DND-41 (cell line): Measurements from ENCODE around the gene TPCN1.
A peak's percentile ranks its signal among the peaks of the same experiment; 100 is the strongest.

Source experiments
- ATAC-seq: fragments of 200-7000 bp; cut with Tn5 transposase; 3 replicates; pipeline ENCODE4 v1.9.1; 2021; ENCODE audit warnings: low read depth; ENCODE audit not compliant: insufficient read depth
- DNase-seq: peaks from one replicate; pipeline ENCODE4 v3.0.0-alpha.2; 2020
- H2AFZ ChIP-seq: 2 replicates; pipeline ENCODE4 v1.6.0; 2012; ENCODE audit warnings: low read depth, low read length
- H3K27ac ChIP-seq: 2 replicates; pipeline ENCODE4 v1.5.1; 2012; ENCODE audit warnings: low read length, inconsistent platforms
- H3K27me3 ChIP-seq: fragments of 200-600 bp; sonication (generic); 2 replicates; pipeline ENCODE4 v1.6.0; 2012; ENCODE audit warnings: low read length, mild to moderate bottlenecking, inconsistent platforms; ENCODE audit not compliant: insufficient read depth, poor library complexity
- H3K36me3 ChIP-seq: 2 replicates; pipeline ENCODE4 v1.5.1; 2012; ENCODE audit warnings: low read length, inconsistent platforms; ENCODE audit not compliant: insufficient read depth
- H3K4me1 ChIP-seq: 2 replicates; pipeline ENCODE4 v1.5.1; 2012; ENCODE audit warnings: mild to moderate bottlenecking, low read length; ENCODE audit not compliant: insufficient read depth
- H3K4me2 ChIP-seq: 2 replicates; pipeline ENCODE4 v1.6.0; 2012; ENCODE audit warnings: mild to moderate bottlenecking, moderate library complexity, low read length, inconsistent platforms; ENCODE audit not compliant: insufficient read depth
- H3K4me3 ChIP-seq, 2 experiments: fragments of 200-600 bp in 1 of 2; shearing (Covaris generic) in 1 of 2; 2 replicates each; pipeline ENCODE4 v1.5.1; 2012 to 2016; ENCODE audit warnings: inconsistent platforms in 2 of 2, low read length in 2 of 2, mild to moderate bottlenecking in 2 of 2, low read depth in 1 of 2, moderate library complexity in 1 of 2
- H3K79me2 ChIP-seq: 2 replicates; pipeline ENCODE4 v1.6.0; 2012; ENCODE audit warnings: low read length, inconsistent platforms; ENCODE audit not compliant: insufficient read depth
- H3K9ac ChIP-seq: 2 replicates; pipeline ENCODE4 v1.6.0; 2012; ENCODE audit warnings: low read depth, mild to moderate bottlenecking, inconsistent platforms, low read length, moderate library complexity
- H3K9me3 ChIP-seq: 2 replicates; pipeline ENCODE4 v1.5.1; 2012; ENCODE audit warnings: low read length, moderate library complexity, mild to moderate bottlenecking, inconsistent platforms; ENCODE audit not compliant: insufficient read depth, severe bottlenecking
- H4K20me1 ChIP-seq: 2 replicates; pipeline ENCODE4 v1.6.0; 2012; ENCODE audit warnings: low read length; ENCODE audit not compliant: insufficient read depth
- CTCF ChIP-seq: IDR thresholded peaks from 2 replicates; pipeline ENCODE4 v1.5.1; 2012; ENCODE audit warnings: borderline replicate concordance, low read length, moderate library complexity, mild to moderate bottlenecking; ENCODE audit not compliant: poor library complexity, severe bottlenecking; ENCODE audit errors: extremely low read depth
- EZH2 ChIP-seq: IDR thresholded peaks from 3 replicates; pipeline ENCODE4 v1.6.1; 2012; ENCODE audit warnings: borderline replicate concordance, low read depth, mild to moderate bottlenecking, moderate library complexity, low read length, inconsistent platforms; ENCODE audit not compliant: severe bottlenecking

TPCN1 gene

DNA sequence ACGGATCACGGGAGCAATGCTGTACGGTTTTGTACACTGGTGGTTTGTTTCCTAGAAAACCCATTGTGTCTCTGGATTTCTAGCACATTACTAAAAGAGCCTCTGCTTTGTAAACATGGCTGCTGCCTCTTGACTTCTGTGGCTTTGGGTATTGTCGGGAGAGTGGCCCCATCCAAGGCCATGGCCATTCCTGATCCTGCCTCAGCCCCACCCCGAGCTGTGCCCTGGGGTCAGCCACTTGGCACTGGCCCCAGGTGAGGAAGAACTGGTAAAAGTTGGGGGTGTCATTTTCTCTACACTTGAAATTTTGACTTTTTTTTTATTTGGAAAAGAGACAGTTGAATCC is 77.2 kb downstream of the TPCN1 start:
- H3K36me3 ChIP-seq = peaks cover 71% of the 10 kb centered on the region
- no peak overlapping the region for H2AFZ ChIP-seq
- no peak for DNase-seq
- H3K27ac ChIP-seq = no peak overlapping the region
- H3K4me1 ChIP-seq = peaks cover 2% of the 10 kb centered on the region; the same call in 1 of the 2 replicates
- no peaks in the 10 kb centered on the region for H3K27me3 ChIP-seq
- no peak overlapping the region for H3K9ac ChIP-seq
- H3K4me2 ChIP-seq = no peak overlapping the region
- H3K4me3 ChIP-seq = no peak overlapping the region
- H3K9me3 ChIP-seq = no peaks in the 10 kb centered on the region
- ATAC-seq = no peak
- H4K20me1 ChIP-seq = no peaks in the 10 kb centered on the region
- TF ChIP-seq EZH2 = no peak
- H3K79me2 ChIP-seq = no peaks in the 10 kb centered on the region

GRCh38 chr12:113298861-113299545 is 77.7 kb downstream of the TPCN1 start:
- Histone ChIP-seq H2AFZ (no peak overlapping the region), H3K4me2 (no peak overlapping the region), H4K20me1 (no peaks in the 10 kb centered on the region), H3K4me1 (peaks cover 4% of the 10 kb centered on the region; the same call in 1 of the 2 replicates), H3K79me2 (no peaks in the 10 kb centered on the region), H3K27me3 (no peaks in the 10 kb centered on the region), H3K4me3 (no peak overlapping the region), H3K9ac (no peak overlapping the region), H3K27ac (peak overlapping the region; percentile 12; the same call in 1 of the 2 replicates), H3K36me3 (peaks cover 70% of the 10 kb centered on the region), H3K9me3 (no peaks in the 10 kb centered on the region)
- ATAC-seq (no peak), DNase-seq (no peak)
- TF ChIP-seq CTCF (no peak), EZH2 (no peak)

- H2AFZ ChIP-seq = no peak overlapping the region
- no peaks in the 10 kb centered on the region for H3K9me3 ChIP-seq
- H3K27me3 ChIP-seq = no peaks in the 10 kb centered on the region
- H3K4me1 ChIP-seq = peaks cover 4% of the 10 kb centered on the region; the same call in 1 of the 2 replicates
- no peaks in the 10 kb centered on the region for H4K20me1 ChIP-seq
- no peak overlapping the region for H3K4me3 ChIP-seq
- no peak overlapping the region for H3K4me2 ChIP-seq
- no peak overlapping the region for H3K9ac ChIP-seq
- H3K79me2 ChIP-seq = no peaks in the 10 kb centered on the region
- ATAC-seq (no peak), DNase-seq (no peak)
- peaks cover 71% of the 10 kb centered on the region for H3K36me3 ChIP-seq
- TF ChIP-seq EZH2 = no peak
- no peak for TF ChIP-seq CTCF
- H3K27ac ChIP-seq = peak overlapping the region; percentile 35; the same call in 1 of the 2 replicates
These were observed 78.5 kb downstream of the TPCN1 start for GRCh38 chr12:113299619-113300237.

- H3K27me3 ChIP-seq = no peaks in the 10 kb centered on the region
- H3K9me3 ChIP-seq = no peaks in the 10 kb centered on the region
- no peaks in the 10 kb centered on the region for H3K79me2 ChIP-seq
- no peak overlapping the region for H3K27ac ChIP-seq
- TF ChIP-seq CTCF (no peak), EZH2 (no peak)
- no peak overlapping the region for H3K9ac ChIP-seq
- no peak overlapping the region for H2AFZ ChIP-seq
- DNase-seq (no peak), ATAC-seq (no peak)
- H3K36me3 ChIP-seq = peaks cover 74% of the 10 kb centered on the region
- H4K20me1 ChIP-seq = no peaks in the 10 kb centered on the region; the same call in 1 of the 2 replicates
- no peak overlapping the region for H3K4me3 ChIP-seq
- H3K4me2 ChIP-seq = no peak overlapping the region
- peaks cover 4% of the 10 kb centered on the region; the same call in 1 of the 2 replicates for H3K4me1 ChIP-seq
These were observed 80.5 kb downstream of the TPCN1 start for GRCh38 chr12:113301811-113302210.
